SK-N-SH (cell line): ENCODE measurements around the gene PACSIN1. TPM values are rescaled to one million over a fixed set of nuclear protein-coding genes. Genes with fewer than 3 reads are reported as not detected.

Experiments
- CTCF ChIA-PET: fragments of 300-600, 350-600 bp; formaldehyde crosslinking; extraction: SDS; loops from one replicate; lab custom pipeline; 2021; lab: Yijun Ruan, JAX
- POLR2A ChIA-PET: fragments of 350-600 bp; sonication (Branson Sonifier 250); formaldehyde crosslinking; extraction: SDS; loops from one replicate; lab custom pipeline; 2020; ENCODE audit warnings: antibody characterized with exemption, inconsistent platforms; lab: Yijun Ruan, JAX
- DNase-seq: peaks from one replicate; pipeline ENCODE4 v3.0.0; 2012
- H2AFZ ChIP-seq: fragments of 200-600 bp; sonication (generic); 2 replicates; pipeline ENCODE4 v1.8.1; 2016; ENCODE audit warnings: antibody characterized with exemption, mild to moderate bottlenecking, low read depth
- H3F3A ChIP-seq: fragments of 200-600 bp; sonication (generic); replicated peaks from 2 replicates; pipeline ENCODE3; 2016; ENCODE audit warnings: antibody characterized with exemption, mild to moderate bottlenecking; ENCODE audit not compliant: insufficient read depth
- H3K27ac ChIP-seq, 2 experiments: fragments of 200-500 bp in 1 of 2; fragments of 200-600 bp in 1 of 2; sonication (Bioruptor generic) in 1 of 2; sonication (generic), shearing (Covaris generic) in 1 of 2; 2 replicates each; pipeline versions ENCODE4 v1.5.1 to v1.6.1; 2014 to 2016; ENCODE audit warnings: low read depth in 2 of 2, inconsistent platforms in 1 of 2, low read length in 1 of 2, mild to moderate bottlenecking in 1 of 2, mixed read lengths in 1 of 2
- H3K27me3 ChIP-seq: fragments of 200-600 bp; sonication (generic), shearing (Covaris generic); 2 replicates; pipeline ENCODE4 v1.6.1; 2016; ENCODE audit warnings: mixed run types; ENCODE audit not compliant: insufficient read depth
- H3K36me3 ChIP-seq, 2 experiments: fragments of 200-500 bp in 1 of 2; fragments of 200-600 bp in 1 of 2; sonication (Bioruptor generic) in 1 of 2; sonication (generic) in 1 of 2; replicated peaks in 1 of 2; 2 replicates each; pipeline versions ENCODE3 to v1.5.1; 2014 to 2016; ENCODE audit warnings: low read length in 1 of 2, mild to moderate bottlenecking in 1 of 2; ENCODE audit not compliant: insufficient read depth in 2 of 2, control insufficient read depth in 1 of 2
- H3K4me1 ChIP-seq, 2 experiments: fragments of 200-500 bp in 1 of 2; fragments of 200-600 bp in 1 of 2; sonication (Bioruptor generic) in 1 of 2; sonication (generic), shearing (Covaris generic) in 1 of 2; 2 replicates each; pipeline versions ENCODE4 v1.5.1 to v1.6.1; 2014 to 2016; ENCODE audit warnings: low read depth in 1 of 2, low read length in 1 of 2, mixed run types in 1 of 2; ENCODE audit not compliant: insufficient read depth in 2 of 2, control insufficient read depth in 1 of 2
- H3K4me2 ChIP-seq: fragments of 200-600 bp; sonication (generic), shearing (Covaris generic); 2 replicates; pipeline ENCODE4 v1.6.1; 2017; ENCODE audit warnings: mixed run types
- H3K4me3 ChIP-seq, 2 experiments: fragments of 200-500 bp in 1 of 2; fragments of 200-600 bp in 1 of 2; sonication (Bioruptor generic) in 1 of 2; sonication (generic), shearing (Covaris generic) in 1 of 2; 2 replicates each; pipeline versions ENCODE4 v1.5.1 to v1.8.1; 2014 to 2016; ENCODE audit warnings: low read depth in 2 of 2, inconsistent platforms in 1 of 2, low read length in 1 of 2, mild to moderate bottlenecking in 1 of 2, mixed read lengths in 1 of 2, moderate library complexity in 1 of 2
- H3K79me2 ChIP-seq: fragments of 200-600 bp; sonication (generic); 2 replicates; pipeline ENCODE4 v1.8.1; 2017; ENCODE audit warnings: mild to moderate bottlenecking; ENCODE audit not compliant: insufficient read depth
- H3K9ac ChIP-seq: fragments of 200-600 bp; sonication (generic); 2 replicates; pipeline ENCODE4 v1.6.1; 2017; ENCODE audit warnings: mixed run types
- H3K9me2 ChIP-seq: fragments of 200-600 bp; sonication (generic); 2 replicates; pipeline ENCODE4 v1.6.1; 2017; ENCODE audit warnings: mixed run types
- H3K9me3 ChIP-seq: fragments of 200-600 bp; sonication (generic); 2 replicates; pipeline ENCODE4 v1.6.1; 2017; ENCODE audit warnings: mixed run types, mild to moderate bottlenecking, moderate library complexity
- H4K20me1 ChIP-seq: fragments of 200-600 bp; sonication (generic); 2 replicates; pipeline ENCODE4 v1.6.1; 2017; ENCODE audit warnings: mild to moderate bottlenecking, mixed run types; ENCODE audit not compliant: insufficient read depth
- CTCF ChIP-seq: fragments of 200-600 bp; sonication (generic); IDR thresholded peaks from 2 replicates; pipeline ENCODE4 v1.6.1; 2017; ENCODE audit warnings: antibody characterized with exemption, mild to moderate bottlenecking, moderate library complexity
- ELF1 ChIP-seq: IDR thresholded peaks from 2 replicates; pipeline ENCODE4 v1.4.0; 2012
- FOSL2 ChIP-seq: IDR thresholded peaks from 2 replicates; pipeline ENCODE4 v1.4.0; 2012; ENCODE audit warnings: low read depth, mild to moderate bottlenecking, moderate library complexity, borderline replicate concordance
- GABPA ChIP-seq: IDR thresholded peaks from 2 replicates; pipeline ENCODE4 v1.4.0; 2012; ENCODE audit warnings: low read depth, mild to moderate bottlenecking
- IRF3 ChIP-seq: fragments of 150-350 bp; IDR thresholded peaks from 2 replicates; pipeline ENCODE4 v1.6.1; 2016; ENCODE audit warnings: mild to moderate bottlenecking, low read depth, low read length
- JUND ChIP-seq: IDR thresholded peaks from 2 replicates; pipeline ENCODE4 v1.4.0; 2012
- MXI1 ChIP-seq: IDR thresholded peaks from 2 replicates; pipeline ENCODE4 v1.6.1; 2012; ENCODE audit warnings: mild to moderate bottlenecking, low read depth, low read length, improper control_type of control experiment
- RAD21 ChIP-seq: IDR thresholded peaks from 2 replicates; pipeline ENCODE4 v1.6.1; 2012; ENCODE audit warnings: mild to moderate bottlenecking, low read length
- RCOR1 ChIP-seq: fragments of 150-350 bp; IDR thresholded peaks from 2 replicates; pipeline ENCODE4 v1.6.1; 2017; ENCODE audit warnings: antibody characterized with exemption, low read length
- REST ChIP-seq: IDR thresholded peaks from 2 replicates; pipeline ENCODE4 v1.6.1; 2012; ENCODE audit warnings: mild to moderate bottlenecking, low read depth, low read length, moderate library complexity
- RFX5 ChIP-seq: IDR thresholded peaks from 2 replicates; pipeline ENCODE4 v1.6.1; 2012; ENCODE audit warnings: mild to moderate bottlenecking, improper control_type of control experiment, low read length
- SIN3A ChIP-seq: IDR thresholded peaks from 2 replicates; pipeline ENCODE4 v1.6.1; 2012; ENCODE audit warnings: low read depth, mild to moderate bottlenecking, low read length, moderate library complexity, borderline replicate concordance
- SMC3 ChIP-seq: IDR thresholded peaks from 2 replicates; pipeline ENCODE4 v1.6.1; 2012; ENCODE audit warnings: low read depth, low read length, improper control_type of control experiment
- TEAD4 ChIP-seq: IDR thresholded peaks from 2 replicates; pipeline ENCODE4 v1.4.0; 2012; ENCODE audit warnings: mild to moderate bottlenecking, borderline replicate concordance; ENCODE audit not compliant: insufficient read depth
- USF1 ChIP-seq: IDR thresholded peaks from 2 replicates; pipeline ENCODE4 v1.4.0; 2012; ENCODE audit warnings: low read depth, borderline replicate concordance
- ZBTB33 ChIP-seq: IDR thresholded peaks from 2 replicates; pipeline ENCODE4 v1.4.0; 2012; ENCODE audit warnings: low read depth, borderline replicate concordance
- WGBS: methylation state at CpG from one replicate; pipeline ENCODE4 v1.1.6; 2017; ENCODE audit warnings: low lambda C conversion rate; 5-methylcytosine and 5-hydroxymethylcytosine counted together
- polyA plus RNA-seq, 3 experiments: library from polyadenylated mRNA; depleted of rRNA; stranded (reverse); fragments of >200 nt; gene quantifications; 2 replicates each; pipeline ENCODE4 v1.2.3, GENCODE V29; 2012
- TF ChIP-seq, protein P1 (sequence below): IDR thresholded peaks from 2 replicates; pipeline ENCODE4; 2012
- TF ChIP-seq, protein P2 (sequence below): fragments of 150-350 bp; IDR thresholded peaks from 2 replicates; pipeline ENCODE4 v1.6.1; 2017; ENCODE audit warnings: antibody characterized with exemption, low read length, low read depth, borderline replicate concordance
- TF ChIP-seq, protein P3 (sequence below): IDR thresholded peaks from 2 replicates; pipeline ENCODE4 v1.4.0; 2012; ENCODE audit warnings: low read depth

The PACSIN1 gene
- polyA plus RNA-seq, 1 of the 3 experiments (the other 2 are of a cell fraction), result 0.05 TPM

GRCh38 chr6:34517461-34517881, 51.6 kb downstream of the PACSIN1 start (continued):
- TF ChIP-seq MXI1 (no peak), RFX5 (no peak), SIN3A (no peak), TEAD4 (no peak), FOSL2 (no peak)
- TF ChIP-seq, protein P1, sequence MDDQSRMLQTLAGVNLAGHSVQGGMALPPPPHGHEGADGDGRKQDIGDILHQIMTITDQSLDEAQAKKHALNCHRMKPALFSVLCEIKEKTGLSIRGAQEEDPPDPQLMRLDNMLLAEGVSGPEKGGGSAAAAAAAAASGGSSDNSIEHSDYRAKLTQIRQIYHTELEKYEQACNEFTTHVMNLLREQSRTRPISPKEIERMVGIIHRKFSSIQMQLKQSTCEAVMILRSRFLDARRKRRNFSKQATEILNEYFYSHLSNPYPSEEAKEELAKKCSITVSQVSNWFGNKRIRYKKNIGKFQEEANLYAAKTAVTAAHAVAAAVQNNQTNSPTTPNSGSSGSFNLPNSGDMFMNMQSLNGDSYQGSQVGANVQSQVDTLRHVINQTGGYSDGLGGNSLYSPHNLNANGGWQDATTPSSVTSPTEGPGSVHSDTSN, result no peak

GRCh38 chr6:34517966-34518365, 52.1 kb downstream of the PACSIN1 start:
- Histone ChIP-seq H3K27me3 (no peaks in the 10 kb centered on the region; the same call in 1 of the 2 replicates), H3K27ac (no peak overlapping the region), H3K9me3 (no peaks in the 10 kb centered on the region), H3F3A (no peaks in the 10 kb centered on the region), H4K20me1 (no peaks in the 10 kb centered on the region), H2AFZ (no peak overlapping the region), H3K9ac (no peak overlapping the region), H3K9me2 (no peaks in the 10 kb centered on the region), H3K4me1 (peaks cover 0 to 10% of the 10 kb centered on the region in 2 experiments; a peak in 1 of 4 replicates), H3K36me3 (no peaks in the 10 kb centered on the region), H3K4me2 (no peak overlapping the region), H3K4me3 (no peak overlapping the region), H3K79me2 (no peaks in the 10 kb centered on the region)
- POLR2A ChIA-PET, result no interaction called here
- WGBS, result 32% methylated on average over 3 of the region's 8 CpGs
- DNase-seq, result peak; percentile 3
- CTCF ChIA-PET, result interaction anchor here (0.8 to 1.6 kb wide), 2 partner anchors 58 to 622 kb away, joined by 3 to 6 read pairs; no protein-coding TSS in a partner anchor
- TF ChIP-seq RCOR1 (no peak), TEAD4 (no peak), RAD21 (no peak), FOSL2 (no peak), ELF1 (no peak), JUND (no peak), ZBTB33 (no peak), IRF3 (no peak), GABPA (no peak), SMC3 (no peak), CTCF (no peak), USF1 (no peak), REST (no peak)
- TF ChIP-seq, protein P2, sequence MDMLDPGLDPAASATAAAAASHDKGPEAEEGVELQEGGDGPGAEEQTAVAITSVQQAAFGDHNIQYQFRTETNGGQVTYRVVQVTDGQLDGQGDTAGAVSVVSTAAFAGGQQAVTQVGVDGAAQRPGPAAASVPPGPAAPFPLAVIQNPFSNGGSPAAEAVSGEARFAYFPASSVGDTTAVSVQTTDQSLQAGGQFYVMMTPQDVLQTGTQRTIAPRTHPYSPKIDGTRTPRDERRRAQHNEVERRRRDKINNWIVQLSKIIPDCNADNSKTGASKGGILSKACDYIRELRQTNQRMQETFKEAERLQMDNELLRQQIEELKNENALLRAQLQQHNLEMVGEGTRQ, result no peak
- TF ChIP-seq, protein P3, sequence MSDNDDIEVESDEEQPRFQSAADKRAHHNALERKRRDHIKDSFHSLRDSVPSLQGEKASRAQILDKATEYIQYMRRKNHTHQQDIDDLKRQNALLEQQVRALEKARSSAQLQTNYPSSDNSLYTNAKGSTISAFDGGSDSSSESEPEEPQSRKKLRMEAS, result no peak
